Stimulated activated CD4-positive, alpha-beta T cell treated with anti-CD3 and anti-CD28 coated beads, Interleukin-1b, Interleukin-23, amount 100 ng/mL, for 48 hours (primary cell): ENCODE data around the gene RNF167.
A peak's percentile ranks its signal among the peaks of the same experiment; 100 is the strongest.
"Not testable (repeated sequence)": the region's sequence is repeated elsewhere in the genome, so short reads cannot be mapped to it uniquely, and the experiment has no call there.

Source experiments
- DNase-seq: peaks from one replicate; pipeline ENCODE4 v3.0.0-alpha.2; 2020

The RNF167 gene

DNA sequence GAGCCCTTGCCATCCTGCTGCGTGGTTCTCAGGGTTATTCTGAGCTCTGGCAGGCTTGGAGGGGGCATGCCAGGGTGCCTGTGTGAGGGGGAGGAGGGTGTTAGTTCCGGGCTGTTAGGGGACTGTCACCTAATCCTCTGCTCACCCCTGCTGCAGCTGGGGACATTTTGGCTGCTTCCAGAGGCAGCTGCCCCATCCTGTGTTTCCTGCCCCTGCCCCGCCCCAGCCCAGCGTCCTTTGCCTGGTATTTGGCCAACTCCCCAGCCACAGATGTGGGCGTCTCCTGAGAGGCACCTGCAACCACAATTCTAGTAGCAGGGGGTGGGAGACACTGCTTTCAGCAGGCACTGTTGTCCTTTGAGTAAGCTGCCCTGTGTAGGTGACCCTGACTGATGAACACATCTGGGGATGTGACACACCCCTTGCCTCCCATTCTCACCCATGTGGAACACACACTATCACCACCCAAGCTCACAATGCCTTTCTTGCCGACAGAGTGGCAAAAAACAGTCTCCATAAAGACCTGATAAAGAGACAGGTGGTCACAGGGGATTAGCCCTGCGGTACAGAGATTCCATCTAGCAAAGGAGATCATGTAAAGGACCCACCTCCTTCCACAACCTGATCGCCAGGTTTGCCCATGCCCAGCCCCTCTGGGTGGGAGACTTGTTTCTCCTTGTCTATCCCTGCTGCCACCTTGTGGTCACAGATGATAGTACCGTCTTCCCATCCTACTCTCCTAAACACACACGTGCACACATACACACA, 36.8 kb upstream of the RNF167 start, which contains the start of gene CHRNE:
Gene CHRNE (minus strand): TSS at position 48 of the 768 bp plus-strand sequence. CDS start 35 bp downstream, at position 13.
- peak; percentile 75 for DNase-seq

DNA sequence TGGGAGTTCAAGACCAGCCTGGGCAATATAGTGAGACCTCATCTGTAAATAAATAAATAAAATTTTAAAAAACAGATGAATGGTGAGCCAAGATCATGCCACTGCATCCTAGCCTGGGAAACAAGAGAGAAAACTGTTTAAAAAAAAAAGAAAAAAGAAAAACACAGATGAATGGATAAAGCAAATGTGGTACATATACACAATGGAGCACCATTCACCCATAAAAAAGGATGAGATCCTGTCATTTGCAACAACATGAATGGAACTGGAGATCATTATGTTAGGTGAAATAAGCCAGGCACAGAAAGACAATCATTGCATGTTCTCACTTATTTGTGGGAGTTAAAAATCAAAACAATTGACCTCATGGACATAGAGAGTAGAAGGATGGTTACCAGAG, 33.4 kb upstream of the RNF167 start:
- DNase-seq, result not testable (repeated sequence)

DNA sequence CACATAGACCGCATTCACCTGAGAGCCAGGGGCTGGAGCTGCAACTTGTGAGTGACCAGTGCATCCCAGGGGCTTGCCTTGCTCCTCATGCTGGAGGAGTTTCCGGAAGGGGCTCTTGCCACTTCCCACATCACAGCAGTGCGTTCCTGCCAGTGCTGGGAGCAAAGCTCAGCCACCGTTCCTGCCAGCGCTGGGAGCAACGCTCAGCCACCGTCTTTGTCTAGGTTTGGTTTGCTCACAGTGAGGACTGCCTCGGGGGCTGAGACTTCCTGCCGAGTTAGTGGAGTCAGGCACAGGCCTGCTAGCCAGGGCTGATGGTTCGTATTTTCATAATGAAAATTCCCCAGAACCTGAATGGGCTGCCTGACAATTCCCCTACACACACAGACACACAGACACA, 31.8 kb upstream of the RNF167 start:
- DNase-seq, result peak; percentile 32

DNA sequence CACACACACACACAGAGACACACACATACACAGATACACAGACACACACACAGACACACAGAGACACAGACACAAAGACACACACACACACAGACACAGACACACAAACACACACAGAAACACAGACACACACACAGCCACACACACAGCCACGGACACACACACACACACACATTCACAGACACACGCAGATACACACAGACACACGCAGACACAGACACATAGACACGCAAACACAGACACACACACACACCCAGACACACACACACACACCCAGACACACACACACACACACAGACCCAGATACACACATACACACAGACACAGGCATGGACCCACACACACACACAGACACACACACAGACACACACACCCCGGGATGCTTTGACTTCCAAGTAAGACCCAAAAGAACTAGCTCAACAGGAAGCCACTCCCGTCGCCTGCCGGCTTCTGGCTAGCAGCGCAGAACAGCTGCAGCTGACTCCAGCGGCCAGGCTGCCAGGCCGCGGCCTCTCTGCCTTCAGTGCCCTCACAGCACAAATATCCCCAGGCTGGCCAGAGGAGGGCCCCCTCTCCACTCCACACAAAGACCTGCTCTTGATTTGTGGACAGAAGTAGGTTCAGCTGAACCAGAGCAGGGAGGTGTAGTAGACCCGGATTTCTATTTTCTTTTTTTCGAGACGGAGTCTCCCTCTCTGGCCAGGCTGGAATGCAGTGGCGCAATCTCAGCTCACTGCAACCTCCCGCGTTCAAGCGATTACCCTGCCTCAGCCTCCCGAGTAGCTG, 31.2 kb upstream of the RNF167 start:
- peak; percentile 79 for DNase-seq

DNA sequence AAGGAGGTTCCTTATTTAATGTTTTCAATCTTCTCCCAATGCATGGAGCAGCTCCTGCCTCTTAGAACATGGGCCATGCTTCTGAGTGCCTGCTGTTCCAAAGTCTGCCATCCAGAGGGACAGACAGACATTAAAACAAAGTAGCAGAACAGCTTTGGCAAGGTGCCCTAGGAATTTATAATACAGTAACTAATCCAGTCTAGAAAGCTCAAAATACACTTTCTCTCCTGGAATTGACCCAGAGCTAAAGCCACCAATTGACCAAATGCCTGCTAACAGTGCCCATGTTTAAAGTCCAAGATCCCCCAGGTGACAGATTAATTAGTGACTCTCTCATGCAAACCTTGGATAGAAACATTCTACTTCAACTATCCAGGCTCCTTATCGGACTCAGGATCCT, 26.1 kb upstream of the RNF167 start:
- DNase-seq, result no peak

DNA sequence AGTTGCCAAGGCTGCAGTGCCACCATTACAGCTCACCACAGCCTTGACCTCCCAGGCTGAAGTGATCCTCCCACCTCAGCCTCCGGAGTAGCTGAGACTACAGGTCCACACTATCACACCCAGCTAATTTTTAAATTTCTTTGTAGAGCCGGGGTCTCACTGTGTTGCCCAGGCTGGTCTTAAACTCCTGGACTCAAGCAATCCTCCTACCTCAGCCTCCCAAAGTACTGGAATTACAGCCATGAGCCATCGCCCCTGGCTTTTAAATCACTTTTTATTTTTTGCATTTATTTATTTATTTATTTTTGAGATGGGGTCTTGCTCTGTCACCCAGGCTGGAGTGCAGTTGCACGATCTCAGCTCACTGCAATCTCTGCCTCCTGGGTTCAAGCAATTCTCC, 25.5 kb upstream of the RNF167 start:
- DNase-seq, result not testable (repeated sequence)

DNA sequence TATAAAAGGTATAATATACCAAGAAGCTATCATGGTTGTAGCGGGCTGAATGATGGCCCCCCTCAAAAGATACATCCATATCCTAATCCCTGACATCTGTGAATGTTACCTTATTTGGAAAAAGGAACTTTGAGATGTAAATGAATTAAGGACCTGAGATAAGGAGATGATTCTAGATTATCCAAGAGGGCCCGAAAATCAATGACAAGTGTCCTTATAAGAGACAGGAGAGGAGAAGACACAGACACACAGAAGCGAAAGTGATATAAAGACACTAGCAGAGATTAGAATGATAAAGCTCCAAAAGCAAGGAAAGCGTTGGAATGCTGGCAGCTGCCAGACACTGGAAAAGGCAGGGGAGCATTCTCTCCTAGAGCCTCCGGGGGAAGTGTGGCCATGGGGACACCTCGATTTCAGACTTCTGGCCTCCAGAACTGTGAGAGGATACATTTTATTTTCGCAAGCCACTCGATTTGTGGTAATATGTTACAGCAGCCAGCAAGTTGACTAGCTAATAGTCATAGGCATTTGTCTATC, 20.5 kb upstream of the RNF167 start:
- DNase-seq, result no peak

DNA sequence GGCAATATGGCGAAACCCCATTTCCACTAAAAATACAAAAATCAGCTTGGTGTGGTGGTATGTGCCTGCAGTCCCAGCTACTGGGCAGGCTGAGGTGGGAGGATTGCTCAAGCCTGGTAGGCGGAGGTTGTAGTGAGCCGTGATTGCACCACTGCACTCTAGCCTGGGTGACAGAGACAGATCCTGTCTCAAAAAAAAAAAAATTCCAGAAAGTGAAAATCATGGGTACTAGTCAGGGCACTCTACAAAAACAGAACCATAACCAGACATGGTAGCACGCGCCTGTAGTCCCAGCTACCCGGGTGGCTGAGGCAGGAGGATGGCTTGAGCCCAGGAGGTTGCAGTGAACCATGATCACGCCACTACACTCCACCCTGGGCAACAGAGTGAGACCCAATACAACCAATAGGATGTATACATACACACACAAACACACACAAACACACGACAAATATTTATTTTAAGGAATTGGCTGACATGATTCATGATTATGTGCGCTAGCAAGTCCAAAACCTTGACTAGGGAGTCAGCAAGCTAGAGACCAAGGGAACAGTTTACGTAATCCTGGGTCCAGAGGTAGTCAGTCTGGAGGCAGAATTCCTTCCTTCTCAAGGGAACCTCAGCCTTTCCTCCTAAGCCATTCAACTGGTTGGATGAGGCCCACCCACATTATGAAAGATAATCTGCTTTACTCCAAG, 19.6 kb upstream of the RNF167 start:
- DNase-seq, result no peak

DNA sequence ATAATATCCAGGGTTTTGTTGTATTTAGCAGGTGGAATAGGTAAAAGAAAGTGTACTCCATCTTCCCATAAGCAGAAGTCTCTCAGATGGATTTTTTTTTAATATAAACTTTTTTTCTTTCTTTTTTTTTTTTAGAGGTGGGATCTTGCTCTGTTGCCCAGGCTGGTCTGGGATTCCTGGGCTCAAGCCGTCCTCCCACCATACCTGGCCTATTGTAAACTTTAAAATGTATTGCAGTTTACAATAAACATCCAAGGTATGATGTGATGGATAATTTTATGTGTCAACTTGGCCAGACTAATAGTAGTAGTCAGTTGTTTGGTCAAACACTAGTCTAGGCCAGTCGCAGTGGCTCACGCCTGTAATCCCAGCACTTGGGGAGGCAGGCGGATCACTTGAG, 18.7 kb upstream of the RNF167 start:
- DNase-seq, result no peak

DNA sequence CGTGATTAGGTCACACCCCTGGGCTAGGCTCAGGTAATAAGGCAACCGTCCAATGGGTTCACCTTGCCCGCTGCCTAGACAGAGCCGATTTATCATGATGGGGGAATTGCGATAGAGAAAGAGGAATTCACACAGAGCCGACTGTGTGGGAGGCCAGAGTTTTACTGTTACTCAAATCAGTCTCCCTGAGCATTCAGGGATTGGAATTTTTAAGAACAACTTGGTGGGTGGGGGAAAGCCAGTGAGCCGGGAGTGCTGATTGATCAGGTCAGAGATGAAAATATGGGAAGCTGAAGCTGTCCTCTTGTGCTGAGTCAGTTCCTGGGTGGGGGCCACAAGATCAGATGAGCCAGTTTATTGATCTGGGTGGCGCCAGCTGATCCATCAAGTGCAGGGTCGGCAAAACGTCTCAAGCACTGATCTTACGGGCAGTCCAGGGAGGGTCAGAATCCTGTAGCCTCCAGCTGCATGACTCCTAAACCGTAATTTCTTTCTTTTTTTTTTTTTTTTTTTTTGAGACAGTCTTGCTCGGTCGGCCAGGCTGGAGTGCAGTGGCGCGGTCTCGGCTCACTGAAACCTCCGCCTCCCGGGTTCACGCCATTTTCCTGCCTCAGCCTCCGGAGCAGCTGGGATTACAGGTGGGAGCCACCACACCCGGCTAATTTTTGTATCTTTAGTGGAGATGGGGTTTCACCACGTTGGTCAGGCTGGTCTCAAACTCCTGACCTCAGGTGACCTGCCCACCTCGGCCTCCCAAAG, 13.3 kb upstream of the RNF167 start:
- DNase-seq, result not testable (repeated sequence)

DNA sequence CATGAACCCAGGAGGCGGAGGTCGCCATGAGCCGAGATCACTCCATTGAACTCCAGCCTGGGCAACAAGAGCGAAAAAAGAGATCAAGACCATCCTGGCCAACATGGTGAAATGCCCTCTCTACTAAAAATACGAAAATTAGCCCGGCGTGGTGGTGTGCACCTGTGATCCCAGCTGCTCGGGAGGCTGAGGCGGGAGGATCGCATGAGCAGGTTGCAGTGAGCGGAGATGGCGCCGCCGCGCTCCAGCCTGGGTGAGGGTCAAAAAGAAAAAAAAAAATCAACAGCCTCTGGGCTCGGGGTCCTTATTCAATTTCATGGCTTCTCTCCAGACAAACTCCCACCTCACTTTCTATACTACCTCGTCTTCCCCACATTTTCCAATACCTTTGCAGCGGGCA, 11.2 kb upstream of the RNF167 start:
- DNase-seq, result no peak

DNA sequence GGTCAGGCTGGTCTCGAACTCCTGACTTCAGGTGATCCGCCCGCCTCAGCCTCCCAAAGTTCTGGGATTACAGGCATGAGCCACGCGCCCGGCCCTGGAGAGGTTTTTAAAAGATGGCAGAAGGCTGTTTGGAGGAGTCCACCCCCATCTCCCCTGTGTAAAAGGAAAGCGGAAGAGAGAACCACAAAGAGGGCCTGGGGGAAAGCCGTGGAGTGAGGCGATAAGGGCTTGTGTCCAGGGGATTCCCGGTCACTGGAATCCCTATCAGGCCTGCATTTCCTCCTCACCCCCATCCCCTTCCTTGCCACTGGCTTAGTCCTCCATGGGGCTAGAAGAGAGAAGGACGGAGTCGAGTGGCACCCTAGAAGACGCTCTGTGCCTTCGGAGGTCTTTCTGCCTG, 8.1 kb upstream of the RNF167 start, which contains the start of gene GP1BA:
Gene GP1BA (plus strand): TSS at position 315 of the 400 bp plus-strand sequence. CDS start 328 bp downstream, outside the sequence.
- DNase-seq, result no peak

DNA sequence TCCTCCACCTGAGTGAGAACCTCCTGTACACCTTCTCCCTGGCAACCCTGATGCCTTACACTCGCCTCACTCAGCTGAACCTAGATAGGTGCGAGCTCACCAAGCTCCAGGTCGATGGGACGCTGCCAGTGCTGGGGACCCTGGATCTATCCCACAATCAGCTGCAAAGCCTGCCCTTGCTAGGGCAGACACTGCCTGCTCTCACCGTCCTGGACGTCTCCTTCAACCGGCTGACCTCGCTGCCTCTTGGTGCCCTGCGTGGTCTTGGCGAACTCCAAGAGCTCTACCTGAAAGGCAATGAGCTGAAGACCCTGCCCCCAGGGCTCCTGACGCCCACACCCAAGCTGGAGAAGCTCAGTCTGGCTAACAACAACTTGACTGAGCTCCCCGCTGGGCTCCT, 7.3 kb upstream of the RNF167 start:
- DNase-seq, result no peak

DNA sequence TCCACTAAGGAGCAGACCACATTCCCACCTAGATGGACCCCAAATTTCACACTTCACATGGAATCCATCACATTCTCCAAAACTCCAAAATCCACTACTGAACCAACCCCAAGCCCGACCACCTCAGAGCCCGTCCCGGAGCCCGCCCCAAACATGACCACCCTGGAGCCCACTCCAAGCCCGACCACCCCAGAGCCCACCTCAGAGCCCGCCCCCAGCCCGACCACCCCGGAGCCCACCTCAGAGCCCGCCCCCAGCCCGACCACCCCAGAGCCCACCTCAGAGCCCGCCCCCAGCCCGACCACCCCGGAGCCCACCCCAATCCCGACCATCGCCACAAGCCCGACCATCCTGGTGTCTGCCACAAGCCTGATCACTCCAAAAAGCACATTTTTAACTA, 6.4 kb upstream of the RNF167 start:
- no peak for DNase-seq

DNA sequence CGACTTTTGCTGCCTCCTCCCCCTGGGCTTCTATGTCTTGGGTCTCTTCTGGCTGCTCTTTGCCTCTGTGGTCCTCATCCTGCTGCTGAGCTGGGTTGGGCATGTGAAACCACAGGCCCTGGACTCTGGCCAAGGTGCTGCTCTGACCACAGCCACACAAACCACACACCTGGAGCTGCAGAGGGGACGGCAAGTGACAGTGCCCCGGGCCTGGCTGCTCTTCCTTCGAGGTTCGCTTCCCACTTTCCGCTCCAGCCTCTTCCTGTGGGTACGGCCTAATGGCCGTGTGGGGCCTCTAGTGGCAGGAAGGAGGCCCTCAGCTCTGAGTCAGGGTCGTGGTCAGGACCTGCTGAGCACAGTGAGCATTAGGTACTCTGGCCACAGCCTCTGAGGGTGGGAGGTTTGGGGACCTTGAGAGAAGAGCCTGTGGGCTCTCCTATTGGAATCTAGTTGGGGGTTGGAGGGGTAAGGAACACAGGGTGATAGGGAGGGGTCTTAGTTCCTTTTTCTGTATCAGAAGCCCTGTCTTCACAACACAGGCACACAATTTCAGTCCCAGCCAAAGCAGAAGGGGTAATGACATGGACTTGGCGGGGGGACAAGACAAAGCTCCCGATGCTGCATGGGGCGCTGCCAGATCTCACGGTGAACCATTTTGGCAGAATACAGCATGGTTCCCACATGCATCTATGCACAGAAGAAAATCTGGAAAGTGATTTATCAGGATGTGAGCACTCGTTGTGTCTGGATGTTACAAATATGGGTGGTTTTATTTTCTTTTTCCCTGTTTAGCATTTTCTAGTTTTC, 5.7 kb upstream of the RNF167 start:
- DNase-seq, result no peak

DNA sequence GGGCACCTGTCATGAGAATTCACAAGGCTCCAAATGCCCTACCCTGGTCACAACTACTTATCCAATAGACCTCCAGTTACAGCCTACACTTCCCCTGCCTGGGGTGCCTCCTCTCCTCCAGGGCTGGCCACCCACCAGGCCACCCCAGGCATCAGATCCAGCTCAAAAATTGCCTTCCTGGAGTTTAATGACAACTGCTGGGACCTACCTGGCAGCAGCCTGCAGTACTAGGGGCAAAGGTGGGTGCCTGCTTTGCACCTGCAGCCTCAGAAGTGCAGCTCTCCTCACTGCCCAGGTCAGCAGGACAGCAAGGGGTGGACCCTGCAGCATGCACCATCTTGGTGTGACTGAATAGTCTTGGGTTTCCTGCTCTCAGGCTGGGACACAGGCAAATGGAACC, 4.4 kb upstream of the RNF167 start:
- no peak for DNase-seq

DNA sequence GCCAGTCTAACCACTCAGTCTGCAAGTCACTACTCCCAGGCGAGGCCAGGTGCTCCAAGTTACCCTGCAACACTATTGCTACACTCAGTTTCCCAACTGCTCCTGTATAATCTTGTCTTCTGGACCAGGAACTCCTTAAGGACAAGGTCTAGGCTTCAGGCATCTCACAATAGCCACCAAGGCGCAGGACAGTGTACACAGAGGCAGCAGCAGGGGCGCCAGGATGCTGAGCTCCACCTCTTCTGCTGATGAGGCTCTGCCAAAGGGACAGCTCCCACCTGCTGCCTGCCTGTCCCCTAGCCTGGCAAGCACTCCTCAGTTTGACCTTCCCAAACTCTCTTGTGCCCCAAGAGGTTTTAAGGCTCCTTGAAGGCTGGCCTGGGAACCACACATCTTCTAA, 3.6 kb upstream of the RNF167 start:
- no peak for DNase-seq

DNA sequence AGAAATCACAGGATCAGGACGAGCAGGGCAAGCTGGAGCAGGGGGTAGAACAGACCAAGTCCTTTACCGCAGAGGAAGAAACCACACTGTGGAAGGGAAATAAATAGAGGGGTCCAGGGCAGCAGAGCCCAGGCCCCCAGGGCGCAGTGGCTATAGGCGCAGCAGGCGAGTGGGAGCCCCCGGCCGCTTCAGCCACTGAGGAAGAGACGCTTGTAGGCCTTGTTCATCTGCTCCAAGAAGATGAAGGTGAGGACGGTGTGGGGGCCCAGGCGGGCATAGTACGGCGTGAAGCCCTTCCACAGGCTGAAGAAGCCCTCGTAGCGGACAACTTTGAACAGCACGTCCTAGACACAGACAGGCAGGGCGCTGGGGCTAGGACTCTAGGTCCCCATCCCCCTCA, 2.5 kb upstream of the RNF167 start:
- no peak for DNase-seq

DNA sequence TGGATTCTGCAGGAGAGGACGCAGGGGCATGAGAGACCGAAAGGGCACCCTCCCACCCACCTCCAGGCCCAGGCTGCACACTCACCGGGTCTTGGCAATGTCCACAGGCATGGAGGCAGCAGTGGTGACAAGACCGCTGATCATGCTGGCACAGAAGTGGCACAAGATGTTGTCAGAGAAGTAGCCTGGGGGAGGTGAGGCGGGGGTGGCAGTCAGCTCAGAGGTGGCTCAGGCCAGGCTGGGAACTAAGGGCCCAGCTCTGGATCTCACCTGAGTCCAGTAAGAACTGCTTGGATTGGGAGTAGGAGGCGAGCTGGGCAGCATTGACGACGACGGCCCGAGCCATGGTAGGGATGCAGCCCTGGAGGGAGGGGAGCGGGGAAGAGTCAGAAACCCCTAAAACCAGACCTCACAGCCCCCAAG, 2.0 kb upstream of the RNF167 start:
- no peak for DNase-seq

DNA sequence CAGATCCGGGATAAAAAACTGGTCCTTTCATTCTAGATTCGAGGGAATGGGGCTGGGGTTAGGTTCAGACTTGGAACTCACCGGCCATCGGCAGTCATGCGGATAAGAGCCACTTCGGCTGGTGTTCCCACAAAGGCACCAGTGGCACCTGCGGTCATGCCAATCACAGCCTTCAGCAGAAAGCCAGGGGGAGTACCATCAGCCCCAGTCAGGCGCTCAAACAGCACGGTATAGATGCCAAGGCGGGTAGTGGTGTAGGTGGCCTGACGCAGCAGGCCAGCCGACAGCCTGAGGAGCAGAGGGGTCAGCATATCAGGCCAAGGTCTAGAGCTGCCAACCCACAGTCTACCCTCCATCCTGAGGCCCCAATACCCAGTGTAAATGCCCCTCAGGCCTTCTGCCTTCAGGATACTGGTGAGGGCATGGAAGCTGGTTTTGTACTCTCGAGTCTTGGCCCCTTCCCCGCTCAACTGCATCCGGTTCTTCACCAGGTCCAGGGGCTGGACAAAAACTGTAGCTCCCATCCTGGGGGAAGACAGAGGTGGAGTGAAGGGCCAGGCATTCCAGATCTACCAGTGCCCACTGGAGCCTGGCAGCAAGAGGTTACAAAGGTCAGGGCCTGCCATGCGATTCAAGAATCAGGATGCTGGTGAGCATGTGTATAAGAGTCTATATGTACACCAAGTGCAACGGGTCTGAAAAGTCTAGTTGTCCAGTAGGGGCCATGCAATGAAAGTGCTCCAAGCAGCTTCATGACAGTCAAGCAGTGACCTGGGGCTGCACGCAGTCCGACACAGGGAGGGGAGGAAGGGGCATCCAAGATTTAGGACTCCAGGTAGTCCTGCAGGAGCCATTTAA, 1.2 kb upstream of the RNF167 start:
- no peak for DNase-seq

DNA sequence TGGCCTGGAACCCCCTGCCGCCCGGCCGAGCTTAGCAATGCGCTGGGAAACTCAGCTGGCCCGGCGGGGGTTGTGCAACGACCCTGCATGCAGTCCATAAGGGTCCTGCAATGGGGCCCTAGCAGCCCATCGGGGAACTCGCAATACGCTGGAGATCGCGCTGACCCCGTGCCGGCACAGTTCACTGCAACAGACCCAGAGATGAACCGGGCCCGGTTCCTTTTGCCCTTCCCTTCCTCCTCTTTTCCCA, 597 bp upstream of the RNF167 start:
- DNase-seq, result peak; percentile 29
